Smooth muscle cell of the brain vasculature (primary cell): Measurements from ENCODE around the gene TARDBP.
"Not testable (repeated sequence)": the region's sequence is repeated elsewhere in the genome, so short reads cannot be mapped to it uniquely, and the experiment has no call there.

Experiments used
- DNase-seq: peaks from one replicate; pipeline ENCODE4 v3.0.0-alpha.2; 2012; ENCODE audit warnings: low read depth, low spot score

Gene TARDBP

DNA sequence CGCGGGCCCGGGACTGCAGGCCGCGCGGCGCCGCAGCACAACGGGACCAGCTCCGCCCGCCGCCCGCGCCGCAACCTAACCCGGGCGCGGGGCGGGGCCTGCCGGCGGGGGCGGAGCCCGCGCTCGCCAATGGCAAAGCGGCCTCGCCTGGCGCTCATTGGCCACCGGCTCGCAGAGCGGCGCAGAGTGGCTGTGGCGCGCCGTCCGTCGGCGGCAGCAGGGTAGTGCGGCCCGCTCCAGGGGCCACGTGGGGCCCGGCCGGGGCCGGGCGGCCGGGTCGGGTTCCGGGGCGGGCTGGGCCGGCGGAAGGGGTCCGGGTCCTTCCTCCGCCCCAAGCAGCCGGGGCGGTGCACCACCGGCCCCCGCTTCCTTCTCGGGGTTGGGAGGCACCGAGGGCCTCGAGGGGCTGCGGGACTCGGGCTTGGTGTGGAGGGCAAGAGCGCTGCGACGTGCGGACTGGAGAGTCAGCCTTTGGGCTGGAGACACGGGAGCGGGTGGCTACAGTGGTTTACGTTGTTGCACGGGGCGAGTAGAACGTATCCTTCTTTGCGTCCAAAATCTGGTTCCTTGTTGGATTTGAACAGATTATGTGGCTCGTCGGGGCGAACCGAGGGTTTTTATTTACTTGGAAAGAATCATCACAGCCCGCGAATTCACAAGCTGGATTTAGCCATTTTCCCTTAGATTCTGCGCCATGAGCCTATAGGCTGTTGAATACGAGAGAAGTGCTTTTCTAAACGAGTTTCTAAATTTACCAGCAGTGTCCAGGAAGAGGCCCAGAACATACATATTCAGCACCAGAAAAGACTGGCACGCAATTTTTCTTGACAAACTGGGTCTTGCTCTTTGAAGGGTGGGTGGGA lies 47.7 kb downstream of the TARDBP start, which contains the start of gene SRM:
Gene SRM, minus strand, starts transcription at position 51 of the 863 bp plus-strand sequence. CDS start 75 bp downstream, outside the sequence.
- DNase-seq = peak; percentile 60

DNA sequence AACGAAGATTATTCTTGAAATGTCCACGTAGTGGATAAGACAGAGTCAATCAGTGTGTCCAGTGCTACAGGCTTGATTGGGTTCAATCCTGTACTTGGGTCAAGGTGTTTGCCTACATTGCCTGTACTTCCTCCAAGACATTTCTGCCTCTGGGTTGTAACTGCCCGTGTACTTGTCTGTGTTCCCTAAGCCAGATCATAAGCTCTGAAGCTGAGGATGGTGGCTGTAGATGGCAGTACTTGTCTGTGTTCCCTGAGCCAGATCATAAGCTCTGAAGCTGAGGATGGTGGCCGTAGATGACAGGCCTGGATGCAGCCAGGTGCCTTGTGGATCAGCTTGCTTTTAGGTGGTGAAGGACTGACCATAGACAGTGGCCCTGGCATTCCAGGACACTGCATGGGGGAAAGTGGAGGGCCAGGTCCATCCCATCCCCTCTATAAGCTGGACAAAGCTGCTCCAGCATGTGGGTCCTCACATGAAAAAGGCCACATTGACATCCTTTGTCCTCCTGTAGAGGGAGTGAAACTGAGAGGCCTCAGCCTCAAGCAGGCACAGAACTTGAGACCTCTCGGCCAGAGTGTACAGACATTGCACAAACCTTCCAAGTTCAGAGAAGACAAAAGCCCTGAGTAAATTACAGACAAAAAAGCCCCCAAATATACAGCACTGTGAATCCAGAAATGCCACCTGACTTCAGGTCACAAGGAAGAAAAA lies 49.4 kb downstream of the TARDBP start:
- DNase-seq = no peak

DNA sequence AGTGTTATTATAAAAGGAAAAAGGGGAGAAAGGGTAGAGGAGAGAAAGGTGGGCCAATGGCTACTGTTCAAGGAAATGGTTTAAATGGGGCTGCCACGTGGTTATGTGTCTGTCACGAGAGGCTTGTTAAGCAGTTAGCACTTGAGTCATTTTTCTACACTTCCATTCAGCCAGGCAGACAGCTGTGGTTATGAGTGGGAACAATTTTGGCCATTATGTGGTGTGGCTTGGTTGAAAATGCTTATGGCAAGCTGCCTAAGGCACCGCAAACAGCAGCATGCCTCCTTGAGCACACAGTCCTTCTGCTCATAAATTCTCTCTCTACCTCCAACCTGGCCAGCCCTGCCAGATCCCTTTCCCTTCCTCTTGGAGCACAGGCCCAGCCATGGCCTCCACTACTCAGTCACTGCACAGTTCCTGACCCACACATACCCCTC lies 50.5 kb downstream of the TARDBP start:
- DNase-seq = no peak

DNA sequence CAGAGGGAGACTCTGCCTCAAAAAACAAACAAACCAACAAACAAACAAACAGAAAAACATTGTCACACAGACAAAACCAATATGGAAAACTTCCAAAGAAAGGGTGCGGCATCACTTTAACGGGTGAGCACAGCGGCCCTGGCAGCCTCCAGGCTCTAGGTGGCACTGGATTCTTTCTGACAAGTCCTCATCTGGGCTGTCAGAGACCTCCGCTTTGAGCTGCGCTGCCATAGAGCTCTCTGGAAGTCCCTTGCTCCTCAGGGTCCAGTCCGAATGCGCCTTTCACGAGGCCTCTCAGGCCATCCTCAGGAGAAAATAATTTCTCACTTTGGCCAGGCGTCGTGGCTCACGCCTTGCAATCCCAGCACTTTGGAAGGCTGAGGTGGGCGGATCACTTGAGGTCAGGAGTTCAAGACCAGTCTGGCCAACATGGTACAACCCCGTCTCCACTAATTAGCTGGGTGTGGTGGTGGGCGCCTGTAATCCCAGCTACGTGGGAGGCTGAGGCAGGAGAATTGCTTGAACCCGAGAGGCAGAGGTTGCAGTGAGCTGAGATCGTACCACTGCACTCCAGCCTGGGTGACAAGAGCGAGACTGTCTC lies 51.6 kb downstream of the TARDBP start:
- DNase-seq = not testable (repeated sequence)

DNA sequence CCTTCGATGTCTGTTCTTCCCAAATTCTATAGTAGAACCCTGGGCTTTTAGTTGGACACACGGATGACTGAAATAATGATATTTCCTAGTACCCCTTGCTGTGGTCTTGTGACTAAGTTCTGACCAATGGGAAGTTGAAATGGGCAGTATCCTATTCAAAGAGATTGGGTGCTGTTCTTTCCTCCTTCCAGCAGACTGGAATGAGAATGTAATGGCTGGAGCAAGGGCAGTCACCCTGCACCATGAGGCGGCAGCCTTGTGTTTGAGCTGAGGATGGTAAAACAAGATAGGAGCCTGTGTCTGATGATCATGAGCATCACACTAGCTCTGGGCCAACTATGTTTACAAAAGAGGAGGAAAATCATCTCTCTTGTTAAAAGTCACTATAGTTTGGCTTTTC lies 52.5 kb downstream of the TARDBP start:
- no peak for DNase-seq

DNA sequence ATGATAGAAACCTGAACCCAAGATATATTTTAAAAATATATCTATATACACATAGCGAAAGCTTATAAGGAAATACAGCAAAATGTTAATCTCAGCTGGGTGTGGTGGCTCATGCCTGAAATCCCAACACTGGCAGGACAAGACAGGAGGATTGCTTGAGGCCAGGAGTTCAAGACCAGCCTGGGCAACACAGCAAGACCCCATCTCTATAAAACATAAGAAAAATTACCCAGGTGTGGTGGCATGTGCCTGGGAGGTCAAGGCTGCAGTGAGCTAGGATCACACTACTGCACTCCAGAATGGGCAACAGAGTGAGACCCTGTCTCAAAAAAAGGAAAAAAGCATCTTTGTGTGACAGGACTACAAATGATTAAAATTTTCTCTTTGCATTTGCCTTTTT lies 53.3 kb downstream of the TARDBP start:
- DNase-seq = no peak

DNA sequence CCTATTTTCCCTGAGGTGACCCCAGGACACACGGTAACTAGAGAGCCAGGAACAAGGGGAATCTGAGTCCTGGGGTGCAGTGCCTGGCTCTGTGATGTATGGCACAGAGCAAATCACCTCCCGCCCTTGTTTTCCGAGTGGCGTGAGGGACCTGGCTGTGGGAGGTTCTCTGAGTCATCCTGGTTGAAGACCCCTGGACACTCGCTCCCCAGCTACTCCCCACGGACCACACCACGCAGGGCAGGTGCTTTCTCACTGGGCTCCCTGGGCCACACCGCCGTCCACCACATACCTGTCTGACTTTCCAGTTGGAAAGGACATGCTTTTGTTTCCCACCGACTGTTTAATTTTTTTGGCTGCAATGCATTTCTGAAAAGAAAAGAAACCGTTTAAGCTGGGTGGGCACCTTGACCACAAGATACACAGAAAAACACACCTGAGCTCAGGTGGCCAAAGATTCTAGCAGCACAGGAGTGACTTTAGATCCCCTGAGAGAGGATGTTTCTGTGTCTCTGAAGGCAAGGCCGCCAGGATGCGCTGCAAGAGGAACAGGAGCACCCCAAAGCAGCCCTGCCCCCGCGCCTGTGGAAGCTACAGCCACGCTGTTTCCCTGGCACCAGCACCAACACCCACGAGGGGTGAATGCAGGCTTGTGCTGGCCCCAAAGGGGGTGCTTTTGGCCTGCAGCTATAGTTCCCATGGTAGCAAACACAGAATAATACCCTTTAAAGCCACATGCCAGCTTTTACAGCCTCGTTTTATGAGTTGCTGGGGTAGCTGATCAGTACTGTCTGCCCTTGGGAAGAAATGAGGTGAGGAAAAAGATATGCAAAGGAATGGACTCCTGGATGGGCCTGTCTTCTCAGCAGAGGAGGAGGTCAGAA lies 55.5 kb downstream of the TARDBP start:
- no peak for DNase-seq

DNA sequence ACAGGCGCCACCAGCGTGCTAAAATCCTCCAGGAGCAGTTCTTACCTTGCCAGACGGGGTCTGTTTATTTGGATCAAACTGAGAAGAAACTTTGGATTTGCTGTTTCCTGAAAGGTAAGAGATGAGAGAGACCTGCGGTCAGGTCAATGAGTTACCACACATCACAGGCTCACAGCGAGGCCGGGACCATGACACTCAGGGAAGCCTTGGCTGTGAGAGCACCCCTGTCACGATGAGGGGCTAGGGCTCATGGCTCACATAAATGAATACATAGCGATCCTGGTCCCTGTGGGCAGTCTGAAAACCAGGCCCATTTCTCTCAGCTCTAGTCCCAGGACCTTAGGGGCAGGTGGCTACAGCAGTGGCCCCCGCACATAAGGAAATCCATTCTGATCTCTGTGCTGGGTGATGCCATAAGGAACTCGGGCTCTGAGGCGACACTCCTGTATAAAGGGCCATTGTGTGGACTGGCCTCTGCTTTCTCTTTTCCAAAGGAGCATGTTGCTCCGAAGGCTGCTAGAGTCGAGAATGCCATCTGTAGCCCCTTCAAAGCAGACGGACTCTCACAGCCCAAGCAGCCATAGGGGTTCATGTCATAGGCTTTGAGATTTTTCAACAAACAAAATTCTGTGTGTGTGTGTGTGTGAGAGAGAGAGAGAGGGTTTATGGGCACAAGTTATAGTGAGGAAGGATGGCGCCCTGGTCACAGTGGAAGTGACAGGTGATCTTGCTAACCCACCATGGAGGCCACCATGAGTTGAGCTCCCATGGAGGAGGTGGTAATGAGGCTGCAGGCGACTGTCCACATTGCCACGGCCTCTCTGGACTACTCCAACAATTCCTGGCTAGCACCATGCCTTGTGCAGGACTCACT lies 56.4 kb downstream of the TARDBP start:
- DNase-seq = no peak

DNA sequence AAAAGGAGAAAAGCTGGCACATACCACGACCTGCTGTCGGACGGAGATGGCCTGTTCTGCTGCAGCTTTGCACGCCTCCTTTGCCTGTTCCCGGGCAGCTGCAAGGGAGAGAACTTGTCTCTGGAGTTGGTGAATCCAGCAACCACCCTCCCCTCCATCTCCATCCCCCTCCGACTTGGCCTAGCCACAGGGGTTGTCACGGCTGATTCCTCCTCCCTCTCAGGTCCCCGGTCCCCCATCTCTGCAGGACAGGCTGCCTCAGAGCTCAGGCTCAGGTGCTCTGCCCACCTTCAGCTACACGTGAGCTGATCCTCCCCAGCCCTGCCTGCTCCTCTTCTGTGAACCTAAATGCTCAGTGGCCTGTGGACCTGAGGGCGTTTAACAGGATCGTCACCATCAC lies 58.4 kb downstream of the TARDBP start:
- no peak for DNase-seq

DNA sequence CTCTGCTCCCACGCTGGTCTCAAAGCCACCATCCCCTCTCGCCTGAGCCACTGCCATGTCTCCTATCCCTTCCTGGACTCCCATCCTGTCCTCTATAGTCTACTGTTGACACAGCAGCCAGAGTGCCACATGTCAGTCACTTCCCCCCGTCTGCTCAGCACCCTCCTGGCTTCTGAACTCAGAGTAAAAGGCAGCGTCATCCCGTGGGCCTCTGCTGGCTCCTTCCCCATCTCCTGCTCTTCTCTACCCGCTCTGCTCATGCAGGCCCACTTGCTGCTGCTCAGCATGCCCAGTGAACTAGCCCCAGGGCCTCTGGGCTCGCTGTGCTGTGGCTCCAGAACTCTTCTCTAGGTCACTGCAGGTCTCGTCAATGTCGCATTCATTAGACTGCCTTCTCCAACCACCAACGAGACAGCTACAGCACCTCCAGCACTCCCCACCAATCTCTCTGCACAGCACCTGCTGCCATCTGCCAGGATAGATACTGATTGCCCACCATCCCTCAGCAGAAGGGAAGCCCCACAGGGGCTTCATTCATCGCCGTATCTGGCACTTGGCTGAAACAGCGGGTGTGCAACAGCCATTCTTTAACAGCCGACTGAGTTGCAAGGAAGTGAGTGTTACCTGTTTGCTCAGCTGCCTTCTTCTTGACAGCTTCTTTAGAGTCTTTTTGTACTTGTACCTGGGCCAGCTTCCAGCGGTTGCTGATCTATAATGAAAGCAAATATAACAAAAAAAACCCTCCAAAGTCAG lies 59.2 kb downstream of the TARDBP start:
- no peak for DNase-seq

DNA sequence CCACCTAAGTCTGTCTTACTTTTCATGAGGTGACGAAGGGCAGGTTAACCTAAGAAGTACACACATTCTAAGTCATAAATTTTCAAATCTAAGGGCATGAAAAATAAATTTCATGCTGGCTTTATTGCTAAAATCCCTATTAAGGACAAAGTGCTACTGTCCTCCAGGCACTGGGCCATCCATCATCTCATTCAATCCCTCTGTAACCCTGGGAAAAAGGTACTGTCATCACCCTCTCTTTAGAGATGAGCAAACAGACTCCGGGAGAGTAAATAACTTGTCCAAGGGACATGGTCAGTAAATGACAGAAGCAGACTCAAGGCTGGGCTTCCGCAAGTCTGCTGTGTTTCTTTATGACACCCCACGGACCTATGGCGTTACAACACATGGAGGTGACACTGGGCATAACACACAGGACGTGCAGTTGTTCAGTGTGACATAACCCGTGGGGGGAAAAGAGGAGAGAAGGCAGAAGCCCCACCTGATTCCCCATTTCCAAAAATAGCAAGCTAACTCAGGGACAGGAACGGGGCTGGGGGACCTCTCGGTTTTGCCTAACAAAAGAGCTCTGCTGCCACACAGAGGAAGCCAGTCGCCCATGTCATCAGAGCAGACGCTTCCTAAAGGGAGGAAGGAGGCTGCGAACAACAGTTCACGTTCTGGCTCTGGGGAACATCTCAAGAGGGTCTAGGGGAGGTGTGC lies 59.9 kb downstream of the TARDBP start:
- DNase-seq = no peak

DNA sequence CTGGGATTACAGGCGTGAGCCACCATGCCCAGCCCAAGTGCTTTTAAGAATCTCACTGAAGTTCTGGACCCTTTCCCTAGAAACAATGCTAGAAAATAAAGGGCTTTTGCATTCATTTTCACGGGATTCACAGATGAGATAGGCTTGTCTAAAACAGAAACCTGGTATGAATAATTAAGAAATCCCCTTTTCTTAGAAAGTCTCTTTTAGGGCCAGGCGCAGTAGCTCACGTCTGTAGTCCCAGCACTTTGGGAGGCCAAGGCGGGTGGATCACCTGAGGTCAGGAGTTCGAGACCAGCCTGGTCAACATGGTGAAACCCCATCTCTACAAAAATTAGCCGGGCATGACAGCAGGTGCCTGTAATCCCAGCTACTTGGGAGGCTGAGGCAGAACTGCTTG lies 60.9 kb downstream of the TARDBP start:
- not testable (repeated sequence) for DNase-seq
